Cerebellar cortex (tissue), 1 donor: ENCODE measurements around the gene RAC3.
A peak's percentile ranks its signal among the peaks of the same experiment; 100 is the strongest.

Source experiments
- DNase-seq: peaks from one replicate; pipeline ENCODE4 v3.0.0-alpha.2; 2015; ENCODE audit warnings: low spot score

RAC3 gene

GRCh38 chr17:82012640-82013295, 18.7 kb upstream of the RAC3 start:
- no peak for DNase-seq

GRCh38 chr17:82013341-82013740, 18.1 kb upstream of the RAC3 start:
- DNase-seq: peak; percentile 63

GRCh38 chr17:82013772-82014321, 17.6 kb upstream of the RAC3 start:
- DNase-seq: no peak

- DNase-seq: no peak
Observed at GRCh38 chr17:82014432-82014831, 17.0 kb upstream of the RAC3 start.

- no peak for DNase-seq
Observed at GRCh38 chr17:82014971-82015310, 16.5 kb upstream of the RAC3 start.

- DNase-seq: no peak
Observed at GRCh38 chr17:82015311-82015971, 16.0 kb upstream of the RAC3 start.

GRCh38 chr17:82016061-82016874, 15.2 kb upstream of the RAC3 start:
- DNase-seq: no peak

- no peak for DNase-seq
Observed at GRCh38 chr17:82016875-82017459, 14.5 kb upstream of the RAC3 start.

- DNase-seq: no peak
Observed at GRCh38 chr17:82017612-82018151, 13.8 kb upstream of the RAC3 start.

GRCh38 chr17:82018152-82018988, 13.1 kb upstream of the RAC3 start:
- no peak for DNase-seq

GRCh38 chr17:82018989-82019689, 12.3 kb upstream of the RAC3 start:
- no peak for DNase-seq

GRCh38 chr17:82019690-82020571, 11.5 kb upstream of the RAC3 start:
- no peak for DNase-seq

GRCh38 chr17:82020572-82021106, 10.8 kb upstream of the RAC3 start:
- no peak for DNase-seq

GRCh38 chr17:82021107-82021899, 10.2 kb upstream of the RAC3 start:
- DNase-seq: peak; percentile 68

- no peak for DNase-seq
Observed at GRCh38 chr17:82021900-82022309, 9.6 kb upstream of the RAC3 start.

GRCh38 chr17:82022310-82022980, 9.0 kb upstream of the RAC3 start, which contains the start of gene CENPX:
Gene CENPX (minus strand): TSS chr17:82022878. CDS start chr17:82022861, 17 bp downstream.
- DNase-seq: no peak

GRCh38 chr17:82022981-82023446, 8.5 kb upstream of the RAC3 start, which contains the start of gene LRRC45:
Gene LRRC45 (plus strand): TSS chr17:82023305. CDS start chr17:82023644, 339 bp downstream.
- DNase-seq: peak; percentile 100
